HG03432 (cell line): ENCODE measurements around the gene PCDHGA8.
"Not testable (repeated sequence)": the region's sequence is repeated elsewhere in the genome, so short reads cannot be mapped to it uniquely, and the experiment has no call there.

Experiments
- ATAC-seq: cut with Tn5 transposase; IDR thresholded peaks from one replicate; pipeline ENCODE4 v1.9.1; 2021; ENCODE audit warnings: mild to moderate bottlenecking, moderate library complexity; ENCODE audit not compliant: unreplicated experiment

The PCDHGA8 gene

GRCh38 chr5:141369994-141370848 is 22.2 kb upstream of the PCDHGA8 start, which contains the start of gene PCDHGB3:
Gene PCDHGB3, plus strand, starts transcription at chr5:141370242. Its CDS starts 153 bp downstream, at chr5:141370395.
- ATAC-seq, result peak; percentile 93

- no peak for ATAC-seq
These were observed 20.6 kb upstream of the PCDHGA8 start for GRCh38 chr5:141371572-141372475.

- ATAC-seq, result no peak
These were observed 18.6 kb upstream of the PCDHGA8 start, which contains the start of gene PCDHGA6 for GRCh38 chr5:141373673-141374317. Gene PCDHGA6, plus strand, starts transcription at chr5:141373891. Its CDS starts 193 bp downstream, at chr5:141374084.

GRCh38 chr5:141374627-141375026 is 17.8 kb upstream of the PCDHGA8 start:
- no peak for ATAC-seq

GRCh38 chr5:141375444-141376155 is 16.8 kb upstream of the PCDHGA8 start:
- not testable (repeated sequence) for ATAC-seq

- ATAC-seq, result peak; percentile 64
These were observed 9.8 kb upstream of the PCDHGA8 start, which contains the start of gene PCDHGA7 for GRCh38 chr5:141382469-141383294. Gene PCDHGA7, plus strand, starts transcription at chr5:141382742. Its CDS starts 158 bp downstream, at chr5:141382900.

GRCh38 chr5:141383345-141383744 is 9.1 kb upstream of the PCDHGA8 start:
- ATAC-seq, result no peak

GRCh38 chr5:141384471-141385267 is 7.8 kb upstream of the PCDHGA8 start:
- no peak for ATAC-seq

GRCh38 chr5:141387557-141388311 is 4.7 kb upstream of the PCDHGA8 start, which contains the start of gene PCDHGB4:
Gene PCDHGB4, plus strand, starts transcription at chr5:141387698. Its CDS starts 187 bp downstream, at chr5:141387885.
- peak; percentile 91 for ATAC-seq

GRCh38 chr5:141388661-141389060 is 3.8 kb upstream of the PCDHGA8 start:
- ATAC-seq, result no peak

- no peak for ATAC-seq
These were observed 3.0 kb upstream of the PCDHGA8 start for GRCh38 chr5:141389153-141390042.

- ATAC-seq, result no peak
These were observed 834 bp downstream of the PCDHGA8 start for GRCh38 chr5:141393267-141393666.

- not testable (repeated sequence) for ATAC-seq
These were observed 2.2 kb downstream of the PCDHGA8 start for GRCh38 chr5:141394401-141395187.

- ATAC-seq, result peak; percentile 99
These were observed 5.5 kb downstream of the PCDHGA8 start, which contains the start of gene PCDHGB5 for GRCh38 chr5:141397756-141398551. Gene PCDHGB5, plus strand, starts transcription at chr5:141397947. Its CDS starts 181 bp downstream, at chr5:141398128.

GRCh38 chr5:141398608-141399007 is 6.2 kb downstream of the PCDHGA8 start:
- no peak for ATAC-seq
